Activated naive CD4-positive, alpha-beta T cell treated with anti-CD3 and anti-CD28 coated beads, Interleukin-2, amount 50 U/mL, for 24 hours (primary cell): Measurements from ENCODE around the gene JOSD1.
A peak's percentile ranks its signal among the peaks of the same experiment; 100 is the strongest.

Source experiments
- H3K27ac Mint-ChIP-seq: one replicate; pipeline ENCODE4 v1.8.0; 2021; ENCODE audit warnings: mild to moderate bottlenecking, mixed read lengths
- H3K27me3 Mint-ChIP-seq: one replicate; pipeline ENCODE4 v1.8.0; 2021; ENCODE audit warnings: mixed read lengths
- H3K36me3 Mint-ChIP-seq: one replicate; pipeline ENCODE4 v1.8.0; 2021; ENCODE audit warnings: mixed read lengths
- H3K4me1 Mint-ChIP-seq: one replicate; pipeline ENCODE4 v1.8.0; 2021; ENCODE audit warnings: mixed read lengths
- H3K4me3 Mint-ChIP-seq: one replicate; pipeline ENCODE4 v1.8.0; 2021; ENCODE audit warnings: mild to moderate bottlenecking, mixed read lengths
- H3K9me3 Mint-ChIP-seq: one replicate; pipeline ENCODE4 v1.8.0; 2021; ENCODE audit warnings: mixed read lengths

The JOSD1 gene

DNA sequence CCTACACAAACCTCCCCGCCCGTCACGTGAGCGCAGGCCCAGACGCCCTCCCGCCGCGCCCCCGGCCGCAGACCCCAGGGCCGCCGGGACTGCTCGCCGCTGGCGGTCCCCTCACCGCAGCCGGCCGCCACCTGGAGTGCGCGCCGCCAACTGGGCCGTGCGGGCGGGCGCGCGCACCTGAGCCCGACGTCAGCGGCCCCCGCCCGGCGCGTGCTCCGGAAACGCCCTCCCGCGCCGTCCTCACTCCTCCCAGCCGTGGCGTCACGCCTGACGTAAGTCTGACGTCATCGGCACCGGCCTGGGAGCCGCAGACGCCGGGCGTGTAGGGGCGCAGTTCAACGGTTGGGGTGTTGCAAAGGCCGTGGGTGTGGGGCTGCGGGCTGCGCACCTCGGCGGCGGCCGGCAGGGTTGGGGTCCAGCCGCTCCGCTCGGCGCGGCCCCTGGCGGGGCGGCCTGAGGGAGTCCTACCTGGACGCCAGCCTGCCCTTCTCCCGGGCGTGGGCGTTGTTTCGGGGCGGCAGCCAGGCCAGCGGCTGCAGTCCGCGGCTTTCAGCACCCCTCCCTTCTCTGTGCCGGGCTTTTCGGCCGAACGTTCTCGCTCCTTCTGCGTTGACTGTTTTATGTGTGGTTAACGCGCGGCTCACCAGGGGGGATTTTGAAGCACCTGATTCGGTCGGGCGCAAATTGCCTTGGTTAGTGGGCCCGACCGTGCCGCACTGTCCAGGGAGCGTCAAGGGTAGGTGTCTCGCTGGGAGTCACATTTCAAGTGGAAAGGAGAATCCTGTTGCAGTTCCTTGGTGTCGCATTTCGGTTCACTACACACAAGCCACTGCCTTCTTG is at the start of gene JOSD1:
JOSD1 (minus strand) TSS at position 155 of the 840 bp plus-strand sequence. CDS start 956 bp downstream, outside the sequence.
- Mint-ChIP-seq H3K4me1 (peaks cover 65% of the 10 kb centered on the region), H3K36me3 (peaks cover 4% of the 10 kb centered on the region), H3K27me3 (no peaks in the 10 kb centered on the region), H3K27ac (peak within 1 kb of the TSS; percentile 97), H3K4me3 (peak within 1 kb of the TSS; percentile 93), H3K9me3 (no peaks in the 10 kb centered on the region)

- Mint-ChIP-seq H3K4me1 (peaks cover 56% of the 10 kb centered on the region), H3K4me3 (peak overlapping the region; percentile 52), H3K27me3 (no peaks in the 10 kb centered on the region), H3K9me3 (no peaks in the 10 kb centered on the region), H3K27ac (peak overlapping the region; percentile 94), H3K36me3 (peaks cover 5% of the 10 kb centered on the region)
Measured at GRCh38 chr22:38750104-38750503, 49.4 kb upstream of the JOSD1 start.

- Mint-ChIP-seq H3K9me3 (no peaks in the 10 kb centered on the region), H3K27ac (peak overlapping the region; percentile 68), H3K27me3 (no peaks in the 10 kb centered on the region), H3K4me1 (peaks cover 44% of the 10 kb centered on the region), H3K4me3 (no peak overlapping the region), H3K36me3 (peaks cover 5% of the 10 kb centered on the region)
Measured at GRCh38 chr22:38748487-38749136, 47.9 kb upstream of the JOSD1 start.

DNA sequence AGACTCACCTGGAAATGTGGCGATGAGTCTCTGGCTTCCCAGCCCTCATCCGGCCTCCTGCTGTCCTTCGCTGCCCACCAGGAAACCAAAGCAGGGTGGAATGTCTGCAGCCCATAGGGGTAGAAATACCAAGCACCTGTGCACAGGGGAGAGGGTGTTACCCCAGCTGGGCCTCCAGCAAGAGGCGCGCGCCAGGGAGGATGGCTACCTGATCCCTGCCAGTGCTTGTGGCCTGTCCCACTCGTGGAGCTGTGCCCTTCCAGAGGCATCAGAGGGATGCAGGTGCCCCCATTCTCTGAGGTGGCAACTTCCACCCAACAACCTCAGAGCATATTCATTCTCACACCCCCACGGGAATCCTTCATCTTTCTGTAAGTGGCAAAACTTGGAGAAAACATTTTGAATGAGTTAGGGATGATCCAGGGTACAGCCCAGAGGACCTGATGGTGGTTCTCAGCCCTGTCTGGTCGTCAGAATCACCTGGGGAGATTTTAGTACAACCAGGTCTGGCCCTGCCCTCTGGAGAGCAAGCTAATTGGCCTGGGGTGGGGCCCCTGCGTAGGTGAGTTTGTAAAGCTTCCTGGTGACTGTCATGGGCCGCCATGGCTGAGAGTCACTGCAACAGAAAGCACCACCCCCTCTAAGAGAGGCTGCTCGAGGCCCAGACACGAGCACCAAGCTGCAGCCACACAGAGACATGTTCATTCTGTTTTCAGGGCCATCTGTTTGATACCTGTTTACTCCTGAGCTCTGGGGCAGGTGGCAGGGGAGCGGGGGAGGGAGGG is 45.1 kb upstream of the JOSD1 start:
- peaks cover 6% of the 10 kb centered on the region for H3K36me3 Mint-ChIP-seq
- H3K27me3 Mint-ChIP-seq, result no peaks in the 10 kb centered on the region
- H3K27ac Mint-ChIP-seq, result peak overlapping the region; percentile 70
- H3K4me1 Mint-ChIP-seq, result peaks cover 26% of the 10 kb centered on the region
- no peak overlapping the region for H3K4me3 Mint-ChIP-seq
- H3K9me3 Mint-ChIP-seq, result no peaks in the 10 kb centered on the region

DNA sequence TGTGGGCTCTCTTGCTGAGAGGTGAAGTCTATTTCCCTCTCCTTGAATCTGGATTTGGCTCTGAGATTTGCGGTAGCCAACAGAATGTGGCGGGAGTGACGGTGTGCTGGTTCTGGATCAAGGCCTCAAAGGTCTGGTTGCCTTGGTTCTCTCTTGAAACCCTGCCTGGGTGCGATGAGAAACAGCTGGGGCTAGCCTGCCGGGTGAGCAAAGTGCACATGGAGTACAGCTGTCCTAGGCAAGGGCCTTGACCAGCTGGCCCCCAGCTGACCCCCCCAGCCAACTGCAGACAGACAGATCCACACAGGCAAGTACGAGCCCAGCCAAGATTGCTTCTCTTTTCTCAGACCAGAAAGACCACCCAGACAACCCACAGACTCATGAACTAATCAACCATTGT is 44.2 kb upstream of the JOSD1 start:
- Mint-ChIP-seq H3K36me3 (peaks cover 6% of the 10 kb centered on the region), H3K4me3 (no peak overlapping the region), H3K27ac (peak overlapping the region; percentile 11), H3K4me1 (peaks cover 23% of the 10 kb centered on the region), H3K9me3 (no peaks in the 10 kb centered on the region), H3K27me3 (no peaks in the 10 kb centered on the region)

GRCh38 chr22:38742176-38742942 is 41.6 kb upstream of the JOSD1 start:
- peaks cover 4% of the 10 kb centered on the region for H3K36me3 Mint-ChIP-seq
- peaks cover 29% of the 10 kb centered on the region for H3K4me1 Mint-ChIP-seq
- H3K9me3 Mint-ChIP-seq, result no peaks in the 10 kb centered on the region
- peak overlapping the region; percentile 65 for H3K27ac Mint-ChIP-seq
- no peak overlapping the region for H3K4me3 Mint-ChIP-seq
- no peaks in the 10 kb centered on the region for H3K27me3 Mint-ChIP-seq

GRCh38 chr22:38741576-38741975 is 40.8 kb upstream of the JOSD1 start:
- no peaks in the 10 kb centered on the region for H3K27me3 Mint-ChIP-seq
- peaks cover 33% of the 10 kb centered on the region for H3K4me1 Mint-ChIP-seq
- peaks cover 7% of the 10 kb centered on the region for H3K36me3 Mint-ChIP-seq
- H3K4me3 Mint-ChIP-seq, result no peak overlapping the region
- H3K9me3 Mint-ChIP-seq, result no peaks in the 10 kb centered on the region
- H3K27ac Mint-ChIP-seq, result peak overlapping the region; percentile 90

GRCh38 chr22:38741166-38741565 is 40.4 kb upstream of the JOSD1 start:
- H3K36me3 Mint-ChIP-seq, result peaks cover 7% of the 10 kb centered on the region
- H3K27me3 Mint-ChIP-seq, result no peaks in the 10 kb centered on the region
- peaks cover 33% of the 10 kb centered on the region for H3K4me1 Mint-ChIP-seq
- peak overlapping the region; percentile 90 for H3K27ac Mint-ChIP-seq
- no peaks in the 10 kb centered on the region for H3K9me3 Mint-ChIP-seq
- H3K4me3 Mint-ChIP-seq, result no peak overlapping the region

- peak overlapping the region; percentile 30 for H3K27ac Mint-ChIP-seq
- no peak overlapping the region for H3K4me3 Mint-ChIP-seq
- H3K27me3 Mint-ChIP-seq, result no peaks in the 10 kb centered on the region
- peaks cover 36% of the 10 kb centered on the region for H3K4me1 Mint-ChIP-seq
- H3K9me3 Mint-ChIP-seq, result no peaks in the 10 kb centered on the region
- peaks cover 7% of the 10 kb centered on the region for H3K36me3 Mint-ChIP-seq
Measured at GRCh38 chr22:38740754-38741153, 40.0 kb upstream of the JOSD1 start.

DNA sequence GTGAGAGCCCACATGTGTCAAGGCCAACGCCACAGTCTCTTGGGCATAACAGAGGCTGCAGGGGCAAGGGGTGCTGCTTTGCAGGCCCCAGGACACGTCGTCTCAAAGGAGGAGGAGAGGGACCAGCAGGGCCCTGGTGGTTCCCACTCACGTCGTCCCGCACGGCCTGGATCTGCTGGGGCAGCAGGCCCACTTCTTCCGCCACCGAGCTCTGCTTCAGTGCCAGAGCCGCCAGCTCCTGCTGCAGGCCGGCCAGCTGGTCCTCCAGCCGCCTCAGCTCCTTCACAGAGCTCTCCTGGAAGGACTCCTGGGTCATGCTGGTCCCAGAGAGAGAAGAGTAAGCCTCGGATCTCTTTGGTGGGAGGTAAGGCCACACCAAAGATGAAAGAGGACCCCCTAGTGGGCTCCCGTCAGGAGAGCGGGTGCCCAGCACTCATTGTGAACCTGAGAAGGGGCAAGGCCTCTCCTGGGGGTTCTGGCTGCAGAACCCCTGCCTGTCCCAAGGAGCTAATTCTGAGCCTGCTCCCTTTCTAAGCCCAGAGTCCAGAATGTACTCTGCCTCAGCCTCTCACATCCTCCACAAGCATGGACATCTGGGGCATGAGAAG is 39.5 kb upstream of the JOSD1 start:
- H3K4me1 Mint-ChIP-seq, result peaks cover 38% of the 10 kb centered on the region
- H3K4me3 Mint-ChIP-seq, result no peak overlapping the region
- no peaks in the 10 kb centered on the region for H3K27me3 Mint-ChIP-seq
- H3K9me3 Mint-ChIP-seq, result no peaks in the 10 kb centered on the region
- peak overlapping the region; percentile 55 for H3K27ac Mint-ChIP-seq
- H3K36me3 Mint-ChIP-seq, result peaks cover 7% of the 10 kb centered on the region

DNA sequence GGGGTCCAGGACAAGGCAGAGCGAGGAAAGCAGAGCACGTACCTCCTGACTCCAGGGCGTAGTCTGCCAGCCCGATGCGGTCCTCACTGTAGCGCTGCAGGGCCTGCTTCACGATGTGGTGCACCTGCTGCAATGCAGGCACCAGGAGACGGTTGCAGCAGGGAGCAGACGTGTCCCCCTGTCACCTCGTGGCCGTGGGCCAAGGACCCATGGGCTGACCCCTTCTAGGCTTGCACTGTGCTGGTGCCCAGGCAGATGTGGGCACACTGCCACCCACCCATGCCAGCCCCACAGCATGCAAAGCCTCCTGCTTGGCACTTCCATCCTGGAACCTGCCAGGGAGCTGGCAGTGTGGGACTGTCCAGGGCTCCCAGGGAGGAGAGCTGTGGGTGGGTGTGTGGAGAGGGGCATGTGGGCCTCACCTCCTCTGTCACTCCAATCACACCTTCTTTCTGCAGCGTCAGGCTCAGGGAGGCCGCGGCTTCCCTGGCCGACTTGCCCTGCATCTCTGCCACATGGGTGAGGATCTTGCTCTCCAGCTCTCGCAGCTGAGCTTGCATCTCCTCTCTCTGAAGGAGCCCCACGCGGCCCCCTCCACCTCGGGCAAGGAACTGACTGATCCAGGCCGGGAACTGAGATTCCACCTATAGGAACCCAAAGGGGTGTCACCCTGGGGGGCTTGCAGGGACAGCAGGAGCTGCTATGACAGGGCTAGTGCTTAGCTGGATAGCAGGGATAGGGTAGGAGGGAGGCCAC is 38.7 kb upstream of the JOSD1 start:
- Mint-ChIP-seq H3K9me3 (no peaks in the 10 kb centered on the region), H3K27ac (peak overlapping the region; percentile 55), H3K4me1 (peaks cover 41% of the 10 kb centered on the region), H3K4me3 (no peak overlapping the region), H3K27me3 (no peaks in the 10 kb centered on the region), H3K36me3 (peaks cover 7% of the 10 kb centered on the region)

- Mint-ChIP-seq H3K27me3 (no peaks in the 10 kb centered on the region), H3K9me3 (no peaks in the 10 kb centered on the region), H3K4me3 (no peak overlapping the region), H3K4me1 (peaks cover 44% of the 10 kb centered on the region), H3K27ac (peak overlapping the region; percentile 65), H3K36me3 (peaks cover 7% of the 10 kb centered on the region)
Measured at GRCh38 chr22:38738475-38739070, 37.8 kb upstream of the JOSD1 start.

GRCh38 chr22:38737302-38738060 is 36.7 kb upstream of the JOSD1 start:
- H3K27me3 Mint-ChIP-seq, result no peaks in the 10 kb centered on the region
- H3K9me3 Mint-ChIP-seq, result no peaks in the 10 kb centered on the region
- H3K4me3 Mint-ChIP-seq, result no peak overlapping the region
- H3K36me3 Mint-ChIP-seq, result peaks cover 6% of the 10 kb centered on the region
- peaks cover 51% of the 10 kb centered on the region for H3K4me1 Mint-ChIP-seq
- H3K27ac Mint-ChIP-seq, result peak overlapping the region; percentile 77
